ENCODE results near the gene ZDHHC5.
A peak's percentile ranks its signal among the peaks of the same experiment; 100 is the strongest.

The ZDHHC5 gene

DNA sequence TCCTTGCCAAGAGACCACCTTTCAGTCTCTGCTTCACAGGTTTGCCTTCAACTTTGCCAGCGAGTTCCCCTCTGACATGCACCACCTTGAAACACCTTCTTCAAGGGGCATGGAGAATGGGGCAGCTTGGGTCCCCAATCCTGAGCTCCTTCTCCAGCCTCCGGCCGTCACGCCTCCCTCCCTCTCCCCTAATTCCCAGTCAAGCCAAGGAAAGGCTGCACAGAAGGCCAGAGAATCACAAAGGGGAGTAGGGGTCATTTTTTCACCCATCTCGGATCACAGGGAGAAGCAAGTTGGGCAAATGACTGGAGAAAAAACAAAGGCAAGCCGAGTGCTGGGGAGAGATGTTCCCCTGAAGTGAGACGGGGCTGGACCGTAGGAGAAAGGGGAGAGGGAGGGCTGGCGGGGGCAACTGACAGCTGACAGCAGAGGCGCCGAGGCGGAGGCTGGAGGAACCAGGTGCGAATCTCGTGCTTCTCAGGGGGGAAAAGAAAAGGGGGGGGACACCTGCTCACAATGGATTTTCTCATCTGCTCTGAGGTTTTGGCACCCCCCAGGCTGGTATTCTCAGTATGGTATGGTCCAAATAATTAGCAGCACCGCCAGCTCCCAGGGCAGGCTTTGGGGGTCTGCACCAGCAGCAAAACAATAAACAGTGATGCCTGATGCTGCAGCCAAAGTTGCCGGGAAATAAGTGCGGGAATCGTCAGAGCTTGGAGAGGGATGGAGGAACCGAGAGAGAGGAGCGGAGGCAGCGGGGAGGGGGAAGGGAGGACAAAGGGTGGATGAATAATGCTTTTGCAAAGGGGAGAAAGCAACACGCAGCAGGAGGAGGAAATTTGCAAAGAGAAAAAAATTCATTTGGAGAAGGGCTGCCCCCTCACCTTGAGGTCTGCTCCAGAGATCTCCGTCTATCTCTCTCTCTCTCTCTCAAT is 18.8 kb upstream of the ZDHHC5 start:
- Histone ChIP-seq H3K4me2 (ENCODE audit: low read length, poor library complexity, severe bottlenecking) (peak overlapping the region; percentile 80), H3K23ac (ENCODE audit: low read length in 2 of 2) (peak overlapping the region in 1 of 2 experiments; percentile 53), H3K18ac (ENCODE audit: low read depth in 1 of 2, low read length in 2 of 2) (peak overlapping the region; percentile 50 to 58), H4K91ac (ENCODE audit: low read length) (no peak overlapping the region), H3K27ac (ENCODE audit: low read length, poor library complexity, severe bottlenecking) (no peak overlapping the region), H3K14ac (ENCODE audit: low read length in 2 of 2) (peak overlapping the region in 1 of 2 experiments; percentile 2), H3K79me1 (replicated peaks; ENCODE audit: low read length, poor library complexity, severe bottlenecking) (peaks cover 4% of the 10 kb centered on the region), H3K9me3 (ENCODE audit: control insufficient read depth, low read length) (no peaks in the 10 kb centered on the region), H2BK5ac (ENCODE audit: low read depth, low read length, poor library complexity, severe bottlenecking) (no peak overlapping the region), H2BK120ac (ENCODE audit: low read depth, low read length) (peak overlapping the region; percentile 27), H3K27me3 (ENCODE audit: control insufficient read depth in 1 of 2, insufficient read depth in 1 of 2, low read length in 2 of 2) (peaks cover 16 to 39% of the 10 kb centered on the region in 2 experiments), H3K9ac (ENCODE audit: low read length) (peak overlapping the region; percentile 89), H2AFZ (ENCODE audit: low read depth, low read length) (no peak overlapping the region), H2BK15ac (ENCODE audit: low read depth, poor library complexity, severe bottlenecking) (peak overlapping the region; percentile 15), H3K4me3 (ENCODE audit: insufficient read depth in 1 of 2, low read depth in 1 of 2, low read length in 2 of 2) (peak overlapping the region; percentile 3 to 83), H4K8ac (ENCODE audit: low read length) (peak overlapping the region; percentile 32), H2AK5ac (ENCODE audit: low read length, severe bottlenecking) (no peak overlapping the region), H3K36me3 (ENCODE audit: control insufficient read depth in 1 of 2, insufficient read depth in 2 of 2, low read depth in 1 of 2, low read length in 2 of 2) (peaks cover 0 to 9% of the 10 kb centered on the region in 2 experiments), H3K4ac (ENCODE audit: low read depth in 1 of 2, low read length in 2 of 2) (peak overlapping the region in 1 of 2 experiments; percentile 69), H2BK12ac (ENCODE audit: low read length in 2 of 2) (peak overlapping the region; percentile 17 to 44), H3K4me1 (ENCODE audit: control insufficient read depth, insufficient read depth, low read depth, low read length) (peaks cover 37% of the 10 kb centered on the region)
- DNase-seq: peak; percentile 42
- 2% methylated on average over 18 of the region's 23 CpGs for WGBS

DNA sequence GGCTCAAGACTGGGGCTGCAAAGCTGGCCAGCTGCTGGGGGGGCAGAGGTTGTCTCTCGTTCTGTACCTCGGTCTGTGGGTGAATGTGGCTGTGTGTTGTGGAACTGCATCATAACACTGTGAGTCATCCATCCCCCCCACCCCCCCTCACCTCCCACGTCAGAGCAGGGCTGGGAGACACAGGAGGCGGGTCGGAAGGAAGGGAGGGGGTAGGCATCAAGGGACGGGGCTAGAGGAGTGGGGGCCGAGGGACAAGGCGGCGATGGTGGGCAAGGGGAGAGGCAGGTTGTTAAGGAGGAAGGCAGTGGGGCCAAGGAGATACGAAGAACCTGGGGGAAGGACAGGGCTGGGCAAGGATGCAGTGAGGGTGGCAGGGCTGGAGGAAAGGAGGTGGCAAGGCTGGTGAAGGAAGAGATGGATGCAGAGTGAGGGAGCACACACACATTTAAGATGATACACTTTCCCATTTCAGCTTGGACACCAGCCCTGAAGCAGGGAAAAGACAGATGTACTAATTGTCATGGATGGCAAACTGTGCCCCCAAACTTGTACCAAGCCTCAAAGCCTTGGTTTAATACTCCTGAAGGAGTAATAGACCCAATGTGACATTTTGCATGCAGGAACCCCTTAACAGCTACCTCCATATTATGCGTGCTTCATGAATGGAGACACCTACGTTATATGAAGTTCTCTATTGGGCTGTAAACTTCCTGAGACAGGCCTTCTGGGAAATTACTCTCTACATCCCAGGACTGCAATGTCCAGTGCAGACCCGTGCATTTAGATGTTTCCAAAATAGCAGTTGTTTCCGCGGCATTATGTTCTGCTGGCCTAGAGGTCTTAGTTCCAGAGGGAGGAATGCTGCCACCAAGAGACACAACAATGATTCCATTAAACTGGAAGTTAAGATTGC is 17.8 kb upstream of the ZDHHC5 start, which contains the start of gene YPEL4:
Gene YPEL4, minus strand, starts transcription at position 87 of the 913 bp plus-strand sequence. CDS start 2,805 bp downstream, outside the sequence.
- peaks cover 2% of the 10 kb centered on the region for H3K79me1 ChIP-seq (replicated peaks; ENCODE audit: low read length, poor library complexity, severe bottlenecking)
- H3K4me3 ChIP-seq (ENCODE audit: insufficient read depth in 1 of 2, low read depth in 1 of 2, low read length in 2 of 2): peak within 1 kb of the TSS; percentile 3 to 83
- H3K36me3 ChIP-seq (ENCODE audit: control insufficient read depth in 1 of 2, insufficient read depth in 2 of 2, low read depth in 1 of 2, low read length in 2 of 2): peaks cover 0 to 9% of the 10 kb centered on the region in 2 experiments
- peak within 1 kb of the TSS; percentile 89 for H3K9ac ChIP-seq (ENCODE audit: low read length)
- H2BK12ac ChIP-seq (ENCODE audit: low read length in 2 of 2): peak within 1 kb of the TSS; percentile 35 to 75
- H2AFZ ChIP-seq (ENCODE audit: low read depth, low read length): peak within 1 kb of the TSS; percentile 60
- peak within 1 kb of the TSS; percentile 27 for H2BK120ac ChIP-seq (ENCODE audit: low read depth, low read length)
- peak within 1 kb of the TSS; percentile 58 to 89 for H3K18ac ChIP-seq (ENCODE audit: low read depth in 1 of 2, low read length in 2 of 2)
- H2BK5ac ChIP-seq (ENCODE audit: low read depth, low read length, poor library complexity, severe bottlenecking): no peak within 1 kb of the TSS
- H2AK5ac ChIP-seq (ENCODE audit: low read length, severe bottlenecking): no peak within 1 kb of the TSS
- H4K91ac ChIP-seq (ENCODE audit: low read length): peak within 1 kb of the TSS; percentile 1
- H2BK15ac ChIP-seq (ENCODE audit: low read depth, poor library complexity, severe bottlenecking): no peak within 1 kb of the TSS
- H3K9me3 ChIP-seq (ENCODE audit: control insufficient read depth, low read length): no peaks in the 10 kb centered on the region
- H3K4me1 ChIP-seq (ENCODE audit: control insufficient read depth, insufficient read depth, low read depth, low read length): peaks cover 36% of the 10 kb centered on the region
- H3K23ac ChIP-seq (ENCODE audit: low read length in 2 of 2): peak within 1 kb of the TSS; percentile 9 to 53
- peak within 1 kb of the TSS; percentile 40 to 69 for H3K4ac ChIP-seq (ENCODE audit: low read depth in 1 of 2, low read length in 2 of 2)
- peaks cover 16 to 38% of the 10 kb centered on the region in 2 experiments for H3K27me3 ChIP-seq (ENCODE audit: control insufficient read depth in 1 of 2, insufficient read depth in 1 of 2, low read length in 2 of 2)
- DNase-seq: peak; percentile 84
- WGBS: 23% methylated on average over 13 of the region's 15 CpGs
- peak within 1 kb of the TSS; percentile 80 for H3K4me2 ChIP-seq (ENCODE audit: low read length, poor library complexity, severe bottlenecking)
- peak within 1 kb of the TSS; percentile 32 for H4K8ac ChIP-seq (ENCODE audit: low read length)
- peak within 1 kb of the TSS in 1 of 2 experiments; percentile 68 for H3K14ac ChIP-seq (ENCODE audit: low read length in 2 of 2)
- no peak within 1 kb of the TSS for H3K27ac ChIP-seq (ENCODE audit: low read length, poor library complexity, severe bottlenecking)

DNA sequence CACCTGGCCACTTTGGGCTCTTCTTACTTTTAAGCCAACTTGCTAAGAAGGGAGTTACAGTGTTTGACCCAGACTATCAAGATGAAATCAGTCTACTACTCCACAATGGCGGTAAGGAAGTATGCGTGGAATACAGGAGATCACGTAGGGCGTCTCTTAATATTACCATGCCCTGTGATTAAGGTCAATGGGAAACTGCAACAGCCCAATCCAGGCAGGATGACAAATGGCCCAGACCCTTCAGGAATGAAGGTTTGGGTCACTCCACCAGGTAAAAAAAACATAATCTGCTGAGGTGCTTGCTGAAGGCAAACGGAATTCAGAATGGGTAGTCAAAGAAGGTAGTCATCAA is 17.2 kb upstream of the ZDHHC5 start:
- Histone ChIP-seq H3K4me3 (ENCODE audit: insufficient read depth in 1 of 2, low read depth in 1 of 2, low read length in 2 of 2) (no peak overlapping the region), H3K23ac (ENCODE audit: low read length in 2 of 2) (no peak overlapping the region), H3K4me2 (ENCODE audit: low read length, poor library complexity, severe bottlenecking) (no peak overlapping the region), H3K14ac (ENCODE audit: low read length in 2 of 2) (no peak overlapping the region), H2AFZ (ENCODE audit: low read depth, low read length) (no peak overlapping the region), H3K9ac (ENCODE audit: low read length) (no peak overlapping the region), H2AK5ac (ENCODE audit: low read length, severe bottlenecking) (no peak overlapping the region), H2BK15ac (ENCODE audit: low read depth, poor library complexity, severe bottlenecking) (no peak overlapping the region), H3K4me1 (ENCODE audit: control insufficient read depth, insufficient read depth, low read depth, low read length) (peaks cover 35% of the 10 kb centered on the region), H3K79me1 (replicated peaks; ENCODE audit: low read length, poor library complexity, severe bottlenecking) (peaks cover under 1% of the 10 kb centered on the region), H3K36me3 (ENCODE audit: control insufficient read depth in 1 of 2, insufficient read depth in 2 of 2, low read depth in 1 of 2, low read length in 2 of 2) (peaks cover 0 to 9% of the 10 kb centered on the region in 2 experiments), H4K8ac (ENCODE audit: low read length) (no peak overlapping the region), H2BK5ac (ENCODE audit: low read depth, low read length, poor library complexity, severe bottlenecking) (no peak overlapping the region), H2BK120ac (ENCODE audit: low read depth, low read length) (no peak overlapping the region), H2BK12ac (ENCODE audit: low read length in 2 of 2) (no peak overlapping the region), H4K91ac (ENCODE audit: low read length) (no peak overlapping the region), H3K18ac (ENCODE audit: low read depth in 1 of 2, low read length in 2 of 2) (no peak overlapping the region), H3K9me3 (ENCODE audit: control insufficient read depth, low read length) (no peaks in the 10 kb centered on the region), H3K4ac (ENCODE audit: low read depth in 1 of 2, low read length in 2 of 2) (no peak overlapping the region), H3K27me3 (ENCODE audit: control insufficient read depth in 1 of 2, insufficient read depth in 1 of 2, low read length in 2 of 2) (peaks cover 16 to 31% of the 10 kb centered on the region in 2 experiments), H3K27ac (ENCODE audit: low read length, poor library complexity, severe bottlenecking) (no peak overlapping the region)
- no peak for DNase-seq
- WGBS: 78% methylated on average over 5 of the region's 5 CpGs
